MM.1S (cell line): Measurements from ENCODE around the gene MCU.

Experiments
- DNase-seq: peaks from one replicate; pipeline ENCODE4 v3.0.0-alpha.2; 2015
- H2AFZ ChIP-seq: fragments of 300-600 bp; sonication (generic); 2 replicates; pipeline ENCODE4 v1.6.0; 2016; ENCODE audit warnings: antibody characterized with exemption, low read length
- H3F3A ChIP-seq: fragments of 300-600 bp; sonication (generic); 2 replicates; pipeline ENCODE4 v1.6.1; 2016; ENCODE audit warnings: mild to moderate bottlenecking, antibody characterized with exemption, low read length, moderate library complexity, mixed read lengths; ENCODE audit not compliant: insufficient read depth
- H3K27ac ChIP-seq: fragments of 300-600 bp; sonication (generic); 2 replicates; pipeline ENCODE4 v1.5.1; 2016; ENCODE audit warnings: mild to moderate bottlenecking, low read length
- H3K27me3 ChIP-seq: fragments of 300-600 bp; sonication (generic); replicated peaks from 2 replicates; pipeline ENCODE4 v1.6.0; 2016; ENCODE audit warnings: low read length; ENCODE audit not compliant: insufficient read depth
- H3K36me3 ChIP-seq: fragments of 300-600 bp; sonication (generic); replicated peaks from 2 replicates; pipeline ENCODE4 v1.6.1; 2016; ENCODE audit warnings: mild to moderate bottlenecking, low read length, mixed read lengths; ENCODE audit not compliant: insufficient read depth
- H3K4me1 ChIP-seq: fragments of 300-600 bp; sonication (generic); 2 replicates; pipeline ENCODE4 v1.6.1; 2016; ENCODE audit warnings: low read length, mixed read lengths
- H3K4me2 ChIP-seq: fragments of 300-600 bp; sonication (generic); 2 replicates; pipeline ENCODE4 v1.6.0; 2016; ENCODE audit warnings: low read depth, low read length
- H3K4me3 ChIP-seq: fragments of 300-600 bp; sonication (generic); 2 replicates; pipeline ENCODE4 v1.5.1; 2016; ENCODE audit warnings: low read length, mixed read lengths
- H3K79me2 ChIP-seq: fragments of 300-600 bp; sonication (generic); 2 replicates; pipeline ENCODE4 v1.6.1; 2016; ENCODE audit warnings: mixed run types, low read length, mixed read lengths
- H3K9ac ChIP-seq: fragments of 300-600 bp; sonication (generic); 2 replicates; pipeline ENCODE4 v1.6.1; 2016; ENCODE audit warnings: low read length, mixed read lengths
- H3K9me2 ChIP-seq: fragments of 300-600 bp; sonication (generic); replicated peaks from 2 replicates; pipeline ENCODE4 v1.6.1; 2016; ENCODE audit warnings: mild to moderate bottlenecking, low read length, mixed read lengths; ENCODE audit not compliant: insufficient read depth
- H3K9me3 ChIP-seq: fragments of 300-600 bp; sonication (generic); replicated peaks from 2 replicates; pipeline ENCODE4 v1.6.1; 2016; ENCODE audit warnings: mild to moderate bottlenecking, low read length, mixed read lengths; ENCODE audit not compliant: insufficient read depth
- H4K20me1 ChIP-seq: fragments of 300-600 bp; sonication (generic); 2 replicates; pipeline ENCODE4 v1.6.1; 2016; ENCODE audit warnings: mild to moderate bottlenecking, low read length, moderate library complexity, mixed read lengths; ENCODE audit not compliant: insufficient read depth
- EZH2 ChIP-seq: fragments of 300-600 bp; sonication (generic); optimal IDR thresholded peaks from 2 replicates; pipeline ENCODE3; 2017; ENCODE audit warnings: low read depth, mild to moderate bottlenecking, antibody characterized with exemption, low read length, mixed read lengths
- EZH2phosphoT487 ChIP-seq: fragments of 300-600 bp; sonication (generic); IDR thresholded peaks from 2 replicates; pipeline ENCODE4 v1.6.1; 2018; ENCODE audit warnings: antibody characterized with exemption, low read length
- TF ChIP-seq, protein P1 (sequence below): fragments of 300-600 bp; sonication (generic); IDR thresholded peaks from 2 replicates; pipeline ENCODE4 v1.5.1; 2016; ENCODE audit warnings: antibody characterized with exemption, low read length, mixed read lengths

The MCU gene

DNA sequence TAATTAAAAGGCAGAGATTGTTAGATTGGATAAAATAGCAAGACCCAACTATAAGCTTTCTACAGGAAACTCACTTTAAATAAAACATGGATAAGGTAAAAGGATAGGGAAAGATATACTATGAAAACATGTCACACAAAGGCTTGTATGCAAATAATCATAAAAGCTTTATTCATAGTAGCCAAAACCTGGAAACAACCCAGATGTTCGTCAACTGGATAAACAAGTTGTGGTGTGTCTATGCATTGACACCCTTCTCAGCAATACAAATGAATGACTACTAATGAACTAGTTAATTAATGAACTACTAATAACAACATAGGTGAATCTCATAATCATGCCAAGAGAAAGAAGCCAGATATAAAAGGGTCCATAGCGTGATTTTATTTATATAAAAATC is 163.8 kb downstream of the MCU start:
- H3K27me3 ChIP-seq, result no peaks in the 10 kb centered on the region
- no peak overlapping the region for H3K27ac ChIP-seq
- no peak overlapping the region for H3K4me2 ChIP-seq
- no peaks in the 10 kb centered on the region for H3K9me2 ChIP-seq
- no peaks in the 10 kb centered on the region for H3K79me2 ChIP-seq
- H3K9me3 ChIP-seq, result no peaks in the 10 kb centered on the region
- no peaks in the 10 kb centered on the region for H3K4me1 ChIP-seq
- H3K4me3 ChIP-seq, result no peak overlapping the region
- no peak for DNase-seq
- H3K36me3 ChIP-seq, result no peaks in the 10 kb centered on the region
- H4K20me1 ChIP-seq, result no peaks in the 10 kb centered on the region
- TF ChIP-seq, protein P1, sequence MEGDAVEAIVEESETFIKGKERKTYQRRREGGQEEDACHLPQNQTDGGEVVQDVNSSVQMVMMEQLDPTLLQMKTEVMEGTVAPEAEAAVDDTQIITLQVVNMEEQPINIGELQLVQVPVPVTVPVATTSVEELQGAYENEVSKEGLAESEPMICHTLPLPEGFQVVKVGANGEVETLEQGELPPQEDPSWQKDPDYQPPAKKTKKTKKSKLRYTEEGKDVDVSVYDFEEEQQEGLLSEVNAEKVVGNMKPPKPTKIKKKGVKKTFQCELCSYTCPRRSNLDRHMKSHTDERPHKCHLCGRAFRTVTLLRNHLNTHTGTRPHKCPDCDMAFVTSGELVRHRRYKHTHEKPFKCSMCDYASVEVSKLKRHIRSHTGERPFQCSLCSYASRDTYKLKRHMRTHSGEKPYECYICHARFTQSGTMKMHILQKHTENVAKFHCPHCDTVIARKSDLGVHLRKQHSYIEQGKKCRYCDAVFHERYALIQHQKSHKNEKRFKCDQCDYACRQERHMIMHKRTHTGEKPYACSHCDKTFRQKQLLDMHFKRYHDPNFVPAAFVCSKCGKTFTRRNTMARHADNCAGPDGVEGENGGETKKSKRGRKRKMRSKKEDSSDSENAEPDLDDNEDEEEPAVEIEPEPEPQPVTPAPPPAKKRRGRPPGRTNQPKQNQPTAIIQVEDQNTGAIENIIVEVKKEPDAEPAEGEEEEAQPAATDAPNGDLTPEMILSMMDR, result no peak
- TF ChIP-seq EZH2, result no peak
- TF ChIP-seq EZH2phosphoT487, result no peak
- no peak overlapping the region for H3K9ac ChIP-seq
- H2AFZ ChIP-seq, result no peak overlapping the region
- H3F3A ChIP-seq, result no peaks in the 10 kb centered on the region

DNA sequence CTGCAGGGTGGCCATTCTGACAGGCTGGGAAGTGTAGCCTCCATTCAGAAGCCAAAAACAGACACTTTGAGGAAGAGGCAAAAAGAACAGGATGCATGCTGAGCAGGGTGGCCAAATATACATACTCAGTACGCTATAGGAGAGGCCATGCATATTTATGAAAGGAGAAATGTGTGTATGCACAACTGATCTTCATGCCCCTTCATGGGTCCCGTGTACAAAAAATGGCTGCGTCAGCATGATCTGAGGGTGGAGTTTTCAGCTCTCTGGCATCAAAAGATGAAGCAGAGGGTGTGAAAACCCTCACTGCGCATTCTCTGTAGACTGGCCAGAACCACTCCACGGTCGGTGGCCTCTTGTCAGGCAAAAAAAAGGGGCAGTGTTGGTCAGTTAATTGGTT is 166.1 kb downstream of the MCU start:
- Histone ChIP-seq H2AFZ (no peak overlapping the region), H3K4me2 (no peak overlapping the region), H3K4me3 (no peak overlapping the region), H3K36me3 (no peaks in the 10 kb centered on the region), H3K27ac (no peak overlapping the region), H3K9me3 (no peaks in the 10 kb centered on the region), H3K9ac (no peak overlapping the region), H3K79me2 (no peaks in the 10 kb centered on the region), H4K20me1 (no peaks in the 10 kb centered on the region), H3F3A (no peaks in the 10 kb centered on the region), H3K9me2 (no peaks in the 10 kb centered on the region), H3K4me1 (no peaks in the 10 kb centered on the region), H3K27me3 (no peaks in the 10 kb centered on the region)
- no peak for TF ChIP-seq EZH2
- no peak for TF ChIP-seq EZH2phosphoT487
- TF ChIP-seq, protein P1, result no peak
- DNase-seq, result no peak

DNA sequence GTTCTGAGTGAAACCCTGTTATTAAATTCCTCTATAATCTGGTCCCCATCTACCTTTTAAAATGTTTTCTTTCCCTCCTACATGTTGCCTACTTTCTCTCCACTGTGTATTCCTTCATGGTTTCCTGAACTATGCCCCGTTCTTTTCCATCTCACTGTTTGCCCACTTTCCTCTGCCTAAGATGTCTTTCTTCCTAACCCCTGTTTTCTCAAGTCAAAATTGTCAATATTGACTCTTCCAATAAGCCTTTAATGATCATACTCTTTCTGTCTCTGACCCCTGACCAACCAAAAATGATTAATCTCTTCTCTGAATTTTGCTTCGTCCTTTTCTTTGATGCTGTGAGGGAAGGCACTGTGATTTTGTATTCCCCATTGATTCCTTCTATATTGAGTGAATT is 171.0 kb downstream of the MCU start:
- Histone ChIP-seq H3F3A (no peaks in the 10 kb centered on the region), H3K4me2 (no peak overlapping the region), H3K4me1 (no peaks in the 10 kb centered on the region), H4K20me1 (no peaks in the 10 kb centered on the region), H3K4me3 (no peak overlapping the region), H3K27me3 (no peaks in the 10 kb centered on the region), H3K79me2 (no peaks in the 10 kb centered on the region), H3K36me3 (no peaks in the 10 kb centered on the region), H3K9me3 (no peaks in the 10 kb centered on the region), H3K27ac (no peak overlapping the region), H3K9ac (no peak overlapping the region), H3K9me2 (no peaks in the 10 kb centered on the region), H2AFZ (no peak overlapping the region)
- no peak for DNase-seq
- TF ChIP-seq, protein P1, result no peak
- TF ChIP-seq EZH2, result no peak
